Muscle layer of duodenum (tissue), 2 donors: ENCODE data around the gene ATP6V1C2.

ENCODE experiments used
- H3K27ac ChIP-seq: one replicate; pipeline ENCODE4 v1.7.0; 2013; ENCODE audit warnings: mild to moderate bottlenecking, low read length
- H3K27me3 ChIP-seq: one replicate; pipeline ENCODE4 v1.7.0; 2013; ENCODE audit warnings: low read depth, mild to moderate bottlenecking, control low read depth, low read length
- H3K36me3 ChIP-seq, 2 donors: one replicate each; pipeline ENCODE4 v1.7.0; 2013; ENCODE audit warnings: low read length in 2 of 2, control low read depth in 1 of 2, mild to moderate bottlenecking in 1 of 2; ENCODE audit not compliant: insufficient read depth in 2 of 2, control insufficient read depth in 1 of 2
- H3K4me1 ChIP-seq, 2 donors: one replicate each; pipeline ENCODE4 v1.7.0; 2013; ENCODE audit warnings: low read length in 2 of 2, mild to moderate bottlenecking in 2 of 2, control low read depth in 1 of 2, moderate library complexity in 1 of 2; ENCODE audit not compliant: insufficient read depth in 2 of 2, control insufficient read depth in 1 of 2
- H3K4me3 ChIP-seq, 2 donors: one replicate each; pipeline ENCODE4 v1.7.0; 2013; ENCODE audit warnings: low read length in 2 of 2, low read depth in 1 of 2, mild to moderate bottlenecking in 1 of 2
- H3K9me3 ChIP-seq, 2 donors: one replicate each; pipeline ENCODE4 v1.7.0; 2013; ENCODE audit warnings: low read length in 2 of 2, control low read depth in 1 of 2, mild to moderate bottlenecking in 1 of 2; ENCODE audit not compliant: control insufficient read depth in 1 of 2
- donor health status: healthy.

The ATP6V1C2 gene

GRCh38 chr2:10760794-10761504 lies 39.5 kb downstream of the ATP6V1C2 start:
- Histone ChIP-seq H3K4me3 (no peak overlapping the region), H3K27ac (no peak overlapping the region), H3K27me3 (no peaks in the 10 kb centered on the region), H3K9me3 (no peaks in the 10 kb centered on the region), H3K36me3 (no peaks in the 10 kb centered on the region), H3K4me1 (no peaks in the 10 kb centered on the region)

DNA sequence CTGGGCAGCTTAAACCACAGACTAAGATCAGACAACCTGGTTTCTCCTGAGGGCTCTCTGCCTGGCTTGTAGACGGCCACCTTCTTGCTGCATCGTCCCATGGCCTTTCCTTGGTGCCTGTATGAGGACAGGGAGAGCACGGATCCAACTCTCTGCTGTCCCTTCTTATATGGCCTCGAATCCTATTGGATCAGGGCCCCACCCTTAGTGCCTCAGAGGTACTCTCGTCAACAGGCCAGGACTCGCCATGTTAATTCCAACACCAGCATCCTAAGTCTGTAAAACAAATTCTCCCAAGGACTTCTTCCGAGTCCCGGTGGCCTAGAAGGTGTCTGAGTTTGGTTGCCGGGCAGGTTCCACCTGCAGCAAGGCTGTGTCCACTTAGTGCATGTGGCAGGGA lies 40.2 kb downstream of the ATP6V1C2 start:
- H3K36me3 ChIP-seq = no peaks in the 10 kb centered on the region
- H3K27ac ChIP-seq = no peak overlapping the region
- no peaks in the 10 kb centered on the region for H3K27me3 ChIP-seq
- no peaks in the 10 kb centered on the region for H3K4me1 ChIP-seq
- H3K4me3 ChIP-seq = no peak overlapping the region
- H3K9me3 ChIP-seq = no peaks in the 10 kb centered on the region

GRCh38 chr2:10762651-10763460 lies 41.4 kb downstream of the ATP6V1C2 start:
- H3K27ac ChIP-seq = no peak overlapping the region
- H3K27me3 ChIP-seq = no peaks in the 10 kb centered on the region
- no peaks in the 10 kb centered on the region for H3K9me3 ChIP-seq
- H3K36me3 ChIP-seq = no peaks in the 10 kb centered on the region
- no peaks in the 10 kb centered on the region for H3K4me1 ChIP-seq
- H3K4me3 ChIP-seq = no peak overlapping the region

DNA sequence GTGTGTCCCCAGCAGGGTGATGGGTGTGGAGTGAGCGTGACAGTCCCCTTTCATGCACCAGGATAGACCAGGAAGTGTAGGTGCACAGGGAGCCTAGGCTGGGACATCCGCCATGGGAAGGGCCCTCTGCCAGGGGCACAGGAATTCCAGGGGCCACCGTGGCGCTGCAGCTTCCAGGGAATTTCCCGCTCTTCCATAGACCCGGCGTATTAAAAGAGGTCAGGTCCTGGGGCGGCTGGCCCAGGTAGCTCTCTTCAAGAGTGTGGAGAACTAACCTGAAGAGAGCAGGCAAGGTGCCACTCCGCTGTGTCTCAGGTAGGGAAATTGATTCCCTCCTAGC lies 42.0 kb downstream of the ATP6V1C2 start:
- Histone ChIP-seq H3K27ac (no peak overlapping the region), H3K36me3 (no peaks in the 10 kb centered on the region), H3K4me1 (no peaks in the 10 kb centered on the region), H3K9me3 (no peaks in the 10 kb centered on the region), H3K27me3 (no peaks in the 10 kb centered on the region), H3K4me3 (no peak overlapping the region)

GRCh38 chr2:10764096-10764785 lies 42.8 kb downstream of the ATP6V1C2 start:
- Histone ChIP-seq H3K4me3 (no peak overlapping the region), H3K36me3 (no peaks in the 10 kb centered on the region), H3K27ac (no peak overlapping the region), H3K9me3 (no peaks in the 10 kb centered on the region), H3K27me3 (no peaks in the 10 kb centered on the region), H3K4me1 (no peaks in the 10 kb centered on the region)

- Histone ChIP-seq H3K4me1 (no peaks in the 10 kb centered on the region), H3K27ac (no peak overlapping the region), H3K36me3 (no peaks in the 10 kb centered on the region), H3K27me3 (no peaks in the 10 kb centered on the region), H3K4me3 (no peak overlapping the region), H3K9me3 (no peaks in the 10 kb centered on the region)
These were observed 43.5 kb downstream of the ATP6V1C2 start for GRCh38 chr2:10764896-10765295.

DNA sequence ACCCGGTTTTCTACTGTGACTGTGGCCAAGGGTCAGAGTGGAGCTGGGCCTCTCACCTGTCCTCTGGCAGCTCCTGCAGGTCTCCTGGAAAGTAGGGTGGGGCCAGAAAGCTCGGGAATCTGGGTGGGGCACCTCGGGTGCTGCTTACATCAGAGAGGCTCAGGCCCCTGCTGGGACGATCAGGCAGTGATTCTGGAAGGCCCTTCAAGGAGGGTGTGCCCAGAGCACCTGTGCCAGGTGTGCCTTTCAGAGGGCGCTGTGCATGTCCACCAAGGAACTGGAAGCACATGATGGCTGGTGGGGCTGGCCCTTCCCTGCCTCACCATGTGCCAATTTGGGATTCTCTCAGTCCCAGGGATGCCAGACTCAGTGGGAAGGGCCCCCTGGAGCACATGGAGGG lies 44.0 kb downstream of the ATP6V1C2 start:
- Histone ChIP-seq H3K27ac (no peak overlapping the region), H3K27me3 (no peaks in the 10 kb centered on the region), H3K4me1 (no peaks in the 10 kb centered on the region), H3K9me3 (no peaks in the 10 kb centered on the region), H3K36me3 (no peaks in the 10 kb centered on the region), H3K4me3 (no peak overlapping the region)

- Histone ChIP-seq H3K4me3 (no peak overlapping the region), H3K36me3 (no peaks in the 10 kb centered on the region), H3K27me3 (no peaks in the 10 kb centered on the region), H3K27ac (no peak overlapping the region), H3K9me3 (no peaks in the 10 kb centered on the region), H3K4me1 (no peaks in the 10 kb centered on the region)
These were observed 44.5 kb downstream of the ATP6V1C2 start for GRCh38 chr2:10765914-10766313.

DNA sequence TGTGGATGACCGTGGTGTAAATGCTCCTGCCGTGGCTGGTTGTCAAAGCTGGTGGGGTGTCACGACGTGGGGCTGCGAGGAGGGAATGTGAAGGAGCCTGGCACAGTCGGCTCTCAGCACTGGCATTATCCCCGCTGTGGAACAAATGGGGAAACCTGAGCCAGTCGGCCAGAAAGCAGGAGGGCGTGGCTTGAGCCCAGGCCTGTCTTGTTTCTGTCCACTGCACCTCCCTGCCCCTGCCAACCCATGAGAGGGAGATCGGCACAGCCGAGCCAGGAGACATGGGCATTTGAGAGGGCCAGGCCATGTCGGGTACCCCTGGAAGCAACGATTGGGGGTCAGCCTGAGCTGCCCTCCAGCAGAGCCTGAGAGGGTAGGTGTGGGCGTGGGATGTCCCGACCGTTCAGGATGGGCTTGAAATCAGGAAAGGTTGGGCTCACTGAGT lies 46.7 kb downstream of the ATP6V1C2 start:
- H3K27ac ChIP-seq = no peak overlapping the region

GRCh38 chr2:10770956-10771750 lies 49.7 kb downstream of the ATP6V1C2 start:
- Histone ChIP-seq H3K36me3 (no peaks in the 10 kb centered on the region), H3K4me3 (no peak overlapping the region), H3K27ac (no peak overlapping the region), H3K9me3 (no peaks in the 10 kb centered on the region), H3K27me3 (no peaks in the 10 kb centered on the region), H3K4me1 (no peaks in the 10 kb centered on the region)

More for the DNA sequence above, 46.7 kb downstream of the ATP6V1C2 start:
- Histone ChIP-seq H3K4me3 (no peak overlapping the region), H3K9me3 (no peaks in the 10 kb centered on the region), H3K4me1 (no peaks in the 10 kb centered on the region), H3K36me3 (no peaks in the 10 kb centered on the region), H3K27me3 (no peaks in the 10 kb centered on the region)

DNA sequence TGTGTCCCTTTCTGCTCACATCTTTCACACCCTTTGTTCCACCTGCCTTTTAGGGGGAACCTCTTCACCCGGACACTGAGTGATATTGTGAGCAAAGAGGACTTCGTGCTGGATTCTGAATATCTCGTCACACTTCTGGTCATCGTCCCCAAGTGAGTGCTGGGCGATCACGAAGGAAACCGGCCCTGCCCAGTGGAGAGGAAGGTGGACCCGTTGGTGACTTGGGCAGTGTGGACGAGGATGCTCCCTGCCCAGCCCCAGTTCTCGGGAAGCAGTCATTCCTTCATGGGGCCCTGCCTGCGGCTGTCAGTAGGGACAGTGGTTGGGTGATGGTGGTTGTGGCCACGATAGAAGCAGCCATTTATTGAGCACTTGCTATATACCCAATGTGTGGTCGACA lies 50.4 kb downstream of the ATP6V1C2 start:
- H3K4me3 ChIP-seq = no peak overlapping the region
- peaks cover 0 to under 1% of the 10 kb centered on the region in 2 donors for H3K36me3 ChIP-seq
- no peaks in the 10 kb centered on the region for H3K4me1 ChIP-seq
- no peak overlapping the region for H3K27ac ChIP-seq
- H3K9me3 ChIP-seq = no peaks in the 10 kb centered on the region
- H3K27me3 ChIP-seq = no peaks in the 10 kb centered on the region
